Vein endothelial cell (primary cell): ENCODE results near the gene TGFB3. TPM values are rescaled to one million over a fixed set of nuclear protein-coding genes. Genes with fewer than 3 reads are reported as not detected.

Experiments
- total RNA-seq: library from RNA; depleted of rRNA; stranded (reverse); fragments of >200 nt; gene quantifications from 2 replicates; pipeline ENCODE4 v1.2.3, GENCODE V29; 2012

TGFB3 gene
- total RNA-seq: 2.8 and 3.6 TPM in 2 replicates

DNA sequence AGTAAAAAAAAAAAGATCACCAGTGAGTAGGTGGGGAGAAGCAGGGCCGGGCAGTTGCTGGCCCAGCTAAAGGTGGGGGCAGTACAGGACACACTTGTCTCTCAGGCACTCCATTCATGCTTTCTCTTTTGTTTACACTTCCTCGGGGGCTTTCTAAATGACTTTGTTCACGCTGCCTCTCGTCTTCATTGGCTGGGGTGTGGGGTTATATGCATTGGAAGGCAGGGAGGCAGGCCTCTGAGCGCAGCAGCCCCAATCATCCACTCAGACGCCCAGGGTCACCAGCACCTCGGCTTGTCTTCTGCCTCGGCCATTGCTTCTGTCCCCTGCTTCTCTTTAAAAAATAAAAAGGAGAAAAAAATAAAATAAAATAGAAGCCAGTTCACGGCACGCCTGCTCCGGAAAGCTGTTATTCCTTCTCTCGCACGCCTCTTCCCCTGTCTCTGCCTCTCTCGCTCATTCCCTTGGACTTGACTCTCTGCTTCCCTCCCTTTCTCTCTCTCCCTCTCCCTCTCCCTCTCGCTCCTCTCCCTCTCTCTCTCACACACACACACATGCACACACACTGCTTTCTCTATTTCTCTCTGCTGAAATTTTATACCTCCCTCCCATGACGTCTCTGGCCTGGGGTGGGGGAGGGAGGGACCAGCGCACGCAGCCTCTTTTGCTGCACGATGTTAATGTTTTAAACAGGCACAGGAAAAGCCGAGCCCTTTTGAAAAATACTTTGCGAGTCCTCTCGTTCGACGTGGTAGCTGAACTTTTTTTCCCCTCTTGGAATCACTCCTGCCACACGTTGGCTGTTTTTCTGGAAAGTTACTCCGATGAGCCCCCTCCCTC lies at the start of gene TGFB3:
Gene TGFB3 (minus strand): TSS at position 570 of the 840 bp plus-strand sequence. CDS start 1,102 bp downstream, outside the sequence.

DNA sequence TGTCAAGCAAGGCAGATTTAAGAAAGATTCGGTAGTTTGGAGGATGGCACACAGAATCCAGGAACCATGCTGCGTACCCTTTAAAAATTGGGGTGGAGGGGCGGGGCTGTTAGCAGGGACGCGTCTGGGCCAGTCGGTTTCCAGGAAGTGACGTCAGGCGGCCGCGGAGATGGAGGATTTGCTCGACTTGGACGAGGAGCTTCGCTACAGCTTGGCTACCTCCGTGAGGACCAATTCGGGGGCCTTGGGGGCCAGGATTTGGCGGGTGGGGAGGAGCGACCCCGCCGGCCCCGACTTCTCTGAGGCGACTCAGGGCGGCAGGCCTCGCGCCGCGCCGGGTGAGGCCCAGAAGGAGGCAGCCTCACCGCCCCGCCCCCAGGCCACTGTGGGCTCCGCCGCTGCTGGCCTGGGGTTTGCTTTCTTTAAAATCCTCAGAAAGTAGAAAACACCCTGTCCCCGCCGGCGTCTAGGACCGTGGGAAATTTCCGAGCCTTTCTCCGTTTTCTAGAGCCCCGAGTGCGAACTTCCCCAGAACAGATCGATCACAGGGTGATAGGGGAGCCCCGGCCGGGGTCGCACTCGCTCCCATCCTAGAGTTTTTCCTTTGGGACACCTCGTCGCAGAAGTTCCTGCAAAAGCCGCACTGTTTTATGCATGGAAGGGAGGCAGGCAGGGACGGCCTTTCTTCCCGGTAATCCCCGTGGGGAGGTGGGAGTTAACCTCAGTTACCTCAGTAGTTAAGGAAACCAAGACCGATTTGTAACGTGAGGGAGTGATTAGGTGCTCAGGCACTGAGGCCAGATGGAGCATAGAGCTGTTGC lies 4.0 kb upstream of the TGFB3 start, which contains the start of gene IFT43:
Gene IFT43 (plus strand): TSS at position 146 of the 821 bp plus-strand sequence. CDS start 24 bp downstream, at position 170.

Other genes starting within 250 kb of the TGFB3 start
- gene IFT43, start 3.8 kb upstream of the TGFB3 start, total RNA-seq: 18.0 and 28.1 TPM in 2 replicates
- gene GPATCH2L, start 169.9 kb upstream of the TGFB3 start, total RNA-seq: 47.4 and 57.7 TPM in 2 replicates